ENCODE data around the gene ANAPC2.

ANAPC2 gene

DNA sequence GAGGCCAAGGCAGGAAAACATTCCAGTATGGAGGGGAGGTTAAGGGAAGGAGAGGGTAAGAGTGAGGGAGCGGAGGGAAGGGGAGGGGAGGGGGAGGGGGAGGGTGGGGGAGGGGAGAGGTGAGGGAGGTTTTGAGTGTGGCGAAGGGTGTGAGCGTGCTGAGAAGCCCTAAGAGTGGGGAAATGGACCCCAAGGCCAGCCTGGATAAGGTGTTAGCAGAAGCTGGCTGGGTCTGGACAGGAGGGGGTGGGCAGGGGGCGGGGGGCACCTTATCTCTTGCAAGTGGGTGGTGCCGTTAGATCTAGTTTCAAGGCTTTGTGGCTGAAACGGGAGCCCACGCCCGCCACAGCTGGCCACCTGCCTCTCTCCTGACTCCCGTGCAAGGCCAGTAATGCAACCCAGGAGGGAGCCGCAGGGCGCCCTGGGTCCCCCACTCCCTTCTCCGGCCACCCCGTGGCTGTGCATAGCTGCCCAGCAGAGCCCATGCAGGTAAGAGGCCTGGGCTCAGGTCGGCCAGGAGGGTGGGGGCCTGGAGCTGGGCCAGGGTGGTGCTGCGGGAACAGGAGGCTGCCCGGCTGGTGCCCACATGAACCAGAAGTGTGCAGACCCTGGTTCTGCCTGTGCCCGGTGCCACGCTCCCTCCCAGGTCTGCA, 39.6 kb upstream of the ANAPC2 start:
- DNase-seq (ENCODE audit: extremely low read depth in 1 of 2, low read depth in 1 of 2), result no peak

DNA sequence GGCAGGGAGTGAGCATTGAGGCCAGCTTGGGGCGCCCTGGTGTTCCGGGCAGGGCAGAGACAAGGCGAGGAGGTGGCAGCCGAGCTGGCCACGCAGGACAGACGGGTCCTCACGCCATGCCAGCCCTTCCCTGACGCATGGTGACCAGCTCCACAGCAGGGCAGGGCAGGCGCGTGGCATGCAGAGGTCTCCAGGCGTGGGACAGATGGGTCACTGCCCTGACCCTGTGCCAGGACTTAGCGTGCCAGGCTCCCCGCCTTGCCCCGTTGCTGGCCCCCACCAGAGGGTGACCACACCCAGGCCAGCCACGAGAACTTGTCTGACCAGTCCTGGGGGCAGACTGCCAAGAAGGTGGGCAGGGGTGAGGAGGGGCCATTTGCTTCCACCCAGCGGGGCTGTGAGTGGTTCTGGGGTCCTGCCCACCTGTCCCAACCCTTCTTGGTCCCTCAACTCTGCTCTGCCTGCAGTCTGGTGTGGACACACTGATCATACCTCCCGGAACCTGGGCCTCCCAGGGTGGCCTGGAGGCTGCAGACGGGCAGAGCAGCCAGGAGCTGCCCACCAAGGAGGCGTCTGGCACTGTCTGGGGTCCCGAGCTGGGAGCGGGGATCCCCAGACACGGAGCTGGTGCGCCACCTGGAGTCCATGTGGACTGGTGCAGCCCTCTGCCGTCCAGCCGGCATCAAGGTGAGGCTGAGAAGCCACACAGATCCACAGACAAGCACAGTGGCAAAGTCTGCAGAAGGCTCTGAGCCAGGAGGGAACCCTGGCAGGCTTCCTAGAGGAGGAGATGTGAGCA, 38.9 kb upstream of the ANAPC2 start, which contains the start of gene RNF224:
Gene RNF224, plus strand, starts transcription at position 449 of the 799 bp plus-strand sequence. CDS start 834 bp downstream, outside the sequence.
- DNase-seq (ENCODE audit: extremely low read depth in 1 of 2, low read depth in 1 of 2), result peak; percentile 61 to 76

DNA sequence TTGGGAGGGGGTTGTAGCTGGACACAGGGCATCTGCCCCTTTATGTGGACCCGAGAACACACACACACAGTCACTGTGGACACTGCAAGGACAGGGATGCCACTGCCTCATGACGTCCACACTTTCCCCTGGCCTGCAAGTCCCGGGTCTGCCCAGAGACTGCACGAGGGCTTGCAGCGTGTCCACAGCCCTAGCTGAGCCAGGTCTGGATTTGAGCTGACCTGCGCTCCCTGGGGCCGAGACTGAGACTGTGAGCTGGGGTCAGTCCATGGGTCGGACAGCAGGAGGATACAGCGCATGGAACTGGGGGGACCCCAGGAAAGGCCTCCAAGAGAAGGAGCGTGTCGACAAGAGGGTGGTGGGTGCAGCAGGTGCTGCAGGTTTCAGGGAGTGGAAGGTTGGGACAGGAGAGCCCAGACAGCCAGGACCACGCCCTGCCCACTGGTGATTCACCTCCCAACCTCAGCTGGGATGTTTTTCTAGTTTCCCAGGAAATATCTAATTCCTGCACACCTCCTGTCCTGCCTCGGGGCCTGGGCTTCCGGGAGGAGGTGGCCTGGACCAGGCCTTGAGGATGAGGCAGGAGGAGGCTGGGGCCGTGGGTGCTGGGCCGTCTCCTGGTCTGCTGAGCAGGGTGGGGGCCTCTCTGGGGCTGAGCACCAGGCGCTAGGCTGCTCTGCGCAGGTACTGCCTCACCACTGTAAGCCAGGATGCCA, 38.1 kb upstream of the ANAPC2 start:
- DNase-seq (ENCODE audit: extremely low read depth in 1 of 2, low read depth in 1 of 2), result no peak

- no peak for DNase-seq (ENCODE audit: extremely low read depth in 1 of 2, low read depth in 1 of 2)
Observed at GRCh38 chr9:137225699-137226331, 37.5 kb upstream of the ANAPC2 start.

DNA sequence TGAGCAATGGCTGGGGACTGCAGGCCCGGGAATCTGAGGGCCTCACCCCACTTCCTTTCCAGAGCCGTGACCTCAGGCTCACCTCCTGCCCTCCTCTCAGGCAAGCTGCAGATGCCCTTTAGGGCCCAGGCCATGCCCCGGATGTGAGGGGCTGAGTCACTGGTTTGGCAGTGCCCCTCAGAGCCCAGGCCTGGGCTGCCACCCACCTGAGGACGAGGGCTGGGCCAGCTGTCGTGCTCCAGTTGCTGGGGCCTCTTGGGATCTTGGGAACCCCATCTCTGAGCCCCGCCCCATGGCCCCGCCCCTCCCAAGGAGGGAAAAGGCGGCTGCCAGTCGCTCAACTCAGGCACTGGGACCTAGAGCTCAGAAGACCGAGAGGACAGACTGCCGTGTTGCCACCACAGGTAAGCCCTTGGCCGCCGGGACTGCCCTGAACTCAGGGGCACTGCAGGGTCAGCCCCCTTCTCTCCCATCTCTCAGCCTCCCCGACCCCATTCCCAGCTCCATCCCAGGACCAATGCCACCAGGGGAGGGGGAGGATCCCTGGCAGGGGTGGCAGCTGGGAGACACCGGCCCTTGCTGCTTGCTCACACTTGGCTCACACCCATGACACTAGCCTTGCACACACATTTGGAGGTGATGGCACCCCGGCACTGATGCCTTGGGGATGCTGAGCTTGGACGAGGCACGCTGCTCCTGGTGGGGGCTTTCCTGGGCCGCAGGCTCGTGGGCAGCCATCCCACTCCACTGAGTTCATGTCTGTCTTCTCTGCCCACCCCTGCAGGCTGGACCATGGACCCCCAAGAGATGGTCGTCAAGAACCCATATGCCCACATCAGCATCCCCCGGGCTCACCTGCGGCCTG, 36.7 kb upstream of the ANAPC2 start, which contains the start of gene CYSRT1:
Gene CYSRT1, plus strand, starts transcription at position 345 of the 865 bp plus-strand sequence. Its CDS starts 448 bp downstream, at position 793.
- no peak for DNase-seq (ENCODE audit: extremely low read depth in 1 of 2, low read depth in 1 of 2)

DNA sequence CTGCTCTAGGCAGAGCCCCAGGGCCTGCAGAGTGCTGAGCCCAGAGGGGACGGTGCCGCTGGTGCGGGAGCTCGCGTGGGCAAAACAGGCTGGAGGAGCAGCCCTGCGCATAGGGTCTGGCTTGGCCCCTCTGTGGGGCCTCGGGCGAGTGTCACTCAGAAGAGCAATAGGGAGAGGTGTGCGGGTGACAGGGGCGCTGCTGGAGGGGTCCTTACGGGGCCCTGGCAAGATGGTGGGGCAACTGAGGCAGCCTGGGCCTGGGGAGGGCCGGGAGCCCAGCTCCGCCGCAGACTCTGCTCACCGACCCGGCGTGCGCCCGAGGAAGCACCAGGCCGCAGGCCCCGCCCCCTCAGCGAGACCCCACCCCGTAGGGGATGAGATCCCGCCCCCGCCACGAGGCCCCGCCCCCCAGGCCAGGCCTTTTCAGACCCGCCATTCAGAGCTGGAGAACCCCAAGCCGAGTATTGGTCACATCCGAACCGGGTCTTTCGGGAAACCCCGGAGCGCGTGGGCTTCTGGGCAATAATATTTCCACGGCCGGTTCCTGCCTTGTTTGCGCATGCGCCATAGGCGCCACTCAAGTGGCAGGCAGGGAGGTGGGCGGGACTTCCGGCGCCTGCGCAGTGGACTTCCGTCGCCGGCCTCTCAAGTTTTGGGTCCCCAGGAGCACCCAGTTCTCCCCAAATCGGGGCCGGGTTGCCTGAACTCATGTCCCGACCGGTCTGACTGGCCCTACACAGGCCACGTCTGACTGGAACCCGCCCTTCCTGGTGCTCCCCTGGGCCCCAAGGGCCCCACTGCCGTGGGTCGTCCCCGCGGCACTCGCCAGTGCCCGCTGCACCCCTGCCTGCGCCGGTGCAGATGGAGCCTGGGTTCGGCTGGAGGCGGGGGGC, 35.0 kb upstream of the ANAPC2 start:
- DNase-seq (ENCODE audit: extremely low read depth in 1 of 2, low read depth in 1 of 2), result peak; percentile 97 to 98

DNA sequence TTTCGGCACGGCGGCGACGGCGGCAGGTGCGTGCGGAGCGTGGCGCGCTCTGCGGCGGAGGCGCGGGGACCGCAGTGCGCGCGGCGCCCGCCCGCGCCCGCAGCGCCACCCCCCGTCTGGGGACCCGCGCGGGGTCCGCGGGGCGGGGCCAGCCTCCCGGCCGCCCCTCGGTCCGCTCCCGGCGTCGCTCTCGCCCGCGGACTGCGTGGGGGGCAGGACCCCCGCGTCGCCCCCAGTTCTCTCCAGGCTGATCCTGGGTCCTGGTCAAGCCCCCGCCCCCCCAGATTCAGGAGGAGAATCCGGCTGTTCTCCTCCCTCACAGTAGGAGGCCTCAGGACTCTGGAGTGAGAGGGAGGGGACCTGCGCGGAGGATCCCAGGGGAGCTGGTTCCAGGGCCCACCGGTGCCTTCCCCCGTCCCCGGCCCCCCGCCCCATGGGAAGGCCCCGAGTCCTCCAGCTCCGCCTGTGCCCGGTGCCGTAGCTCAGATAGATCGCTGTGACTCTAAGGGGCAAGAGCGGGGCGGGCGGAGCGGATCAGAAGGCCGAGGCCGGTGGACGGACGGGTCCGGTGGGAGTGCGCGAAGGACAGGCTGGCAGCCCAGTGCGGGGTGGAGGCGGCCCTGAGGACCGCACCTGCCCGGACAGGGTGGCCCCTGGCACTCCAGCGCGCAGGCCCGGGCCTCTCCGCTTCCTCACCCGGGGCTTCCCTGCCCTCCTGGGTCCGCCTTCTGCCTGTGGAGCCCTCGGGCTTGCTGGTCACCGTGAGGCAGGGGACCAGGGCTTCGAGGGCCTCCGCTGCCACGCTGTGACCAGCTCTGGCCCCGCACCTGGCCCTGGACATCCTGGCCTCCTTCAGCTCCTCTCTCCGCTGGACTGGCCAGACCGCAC, 34.1 kb upstream of the ANAPC2 start, which contains the start of gene RNF208:
Gene RNF208, minus strand, starts transcription at position 51 of the 888 bp plus-strand sequence. CDS start 1,028 bp downstream, outside the sequence.
- DNase-seq (ENCODE audit: extremely low read depth in 1 of 2, low read depth in 1 of 2), result no peak

GRCh38 chr9:137221506-137222111, 33.2 kb upstream of the ANAPC2 start:
- no peak for DNase-seq (ENCODE audit: extremely low read depth in 1 of 2, low read depth in 1 of 2)

DNA sequence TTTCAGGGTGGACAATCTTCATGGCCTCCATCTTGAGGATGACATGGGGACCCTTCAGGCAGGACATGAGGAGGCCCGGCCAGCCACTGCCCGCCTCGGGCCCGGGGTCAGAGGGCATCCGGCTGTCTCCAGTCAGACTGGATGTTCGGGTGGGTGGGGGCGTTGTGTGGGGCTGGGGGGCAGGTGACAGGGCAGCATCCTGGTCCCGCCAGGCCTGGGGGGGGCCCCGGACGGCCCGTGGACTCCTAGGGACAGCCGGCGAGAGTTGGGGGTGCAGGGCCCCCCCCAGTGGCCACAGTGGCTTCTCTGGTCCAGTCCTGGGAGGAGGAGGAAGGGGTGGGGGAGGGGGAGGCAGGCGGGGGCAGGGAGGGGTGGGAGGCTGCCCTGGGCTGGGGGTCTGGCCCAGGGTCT, 32.7 kb upstream of the ANAPC2 start:
- DNase-seq (ENCODE audit: extremely low read depth in 1 of 2, low read depth in 1 of 2), result no peak

- no peak for DNase-seq (ENCODE audit: extremely low read depth in 1 of 2, low read depth in 1 of 2)
Observed at GRCh38 chr9:137220317-137221094, 32.1 kb upstream of the ANAPC2 start.

DNA sequence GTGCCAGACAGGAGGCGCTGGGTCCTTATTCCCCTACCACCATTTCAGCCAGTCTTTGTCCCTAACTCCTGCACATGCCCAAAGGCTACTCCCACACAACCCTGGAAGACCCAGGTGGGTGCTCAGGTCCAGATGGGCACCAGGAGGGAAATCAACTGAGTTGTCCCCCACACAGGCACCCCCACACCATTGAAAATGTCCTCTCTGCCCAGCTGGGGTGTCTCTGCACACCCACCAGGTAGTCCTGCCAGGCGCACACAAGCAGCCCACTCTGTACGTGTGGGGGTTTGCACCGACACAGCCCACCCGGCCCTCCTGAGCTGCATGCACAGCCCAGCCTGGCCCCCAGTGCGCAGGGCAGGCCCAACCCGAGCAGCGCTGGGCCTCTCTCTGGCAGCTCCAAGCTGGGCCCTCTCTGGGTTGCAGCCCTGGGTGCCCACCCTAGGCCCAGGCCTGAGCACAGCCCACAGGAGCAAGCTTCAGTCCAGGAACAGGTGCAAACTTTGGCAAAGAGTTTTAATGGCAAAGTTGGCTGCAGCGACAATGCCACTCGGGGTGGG, 31.5 kb upstream of the ANAPC2 start:
- DNase-seq (ENCODE audit: extremely low read depth in 1 of 2, low read depth in 1 of 2), result no peak

GRCh38 chr9:137218754-137219271, 30.5 kb upstream of the ANAPC2 start:
- DNase-seq (ENCODE audit: extremely low read depth in 1 of 2, low read depth in 1 of 2), result no peak

- no peak for DNase-seq (ENCODE audit: extremely low read depth in 1 of 2, low read depth in 1 of 2)
Observed at GRCh38 chr9:137218212-137218753, 29.9 kb upstream of the ANAPC2 start.

DNA sequence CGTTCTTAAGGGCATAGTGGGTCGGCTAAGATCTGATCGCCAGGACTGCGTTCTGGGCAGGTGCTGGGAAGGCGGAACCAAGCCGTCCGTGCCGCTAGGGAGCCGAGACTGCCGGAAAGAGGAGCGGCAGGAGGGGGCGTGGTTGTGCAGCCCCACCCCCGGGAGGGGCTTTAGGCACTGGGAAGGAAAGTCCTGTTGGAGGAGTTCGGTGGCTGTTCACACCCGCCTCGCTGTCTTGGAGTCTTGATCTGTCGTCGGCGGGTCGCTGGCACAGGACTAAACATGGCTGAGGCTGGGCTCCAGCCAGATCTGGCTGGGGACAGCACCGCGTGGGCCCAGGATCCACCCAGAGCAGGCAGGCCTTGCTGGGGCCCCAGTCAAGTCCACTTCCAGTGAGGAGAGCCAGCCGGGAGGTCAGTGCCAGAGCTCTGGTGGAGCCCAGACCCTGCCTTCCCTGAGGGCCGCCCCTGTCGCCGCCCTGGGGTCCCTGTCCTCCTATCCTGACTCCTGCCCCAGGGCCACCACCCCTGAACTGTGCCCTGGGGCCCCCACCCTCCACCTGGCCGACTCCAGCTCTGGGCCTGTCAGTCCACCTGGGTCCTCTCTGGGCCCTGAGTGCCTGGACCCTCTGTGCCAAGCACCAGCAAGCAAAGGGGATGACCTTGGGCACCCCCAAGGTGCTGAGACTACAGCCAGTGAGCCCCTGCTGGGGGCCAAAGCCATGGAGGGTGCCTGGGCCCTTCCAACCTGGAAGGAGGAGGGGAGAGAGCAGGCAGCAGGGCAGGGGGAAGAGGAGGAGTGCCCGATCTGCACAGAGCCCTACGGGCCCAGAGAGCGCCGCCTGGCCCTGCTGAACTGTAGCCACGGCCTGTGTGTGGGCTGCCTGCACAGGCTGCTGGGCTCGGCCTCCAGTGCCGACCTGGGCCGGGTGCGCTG, 29.2 kb upstream of the ANAPC2 start:
- DNase-seq (ENCODE audit: extremely low read depth in 1 of 2, low read depth in 1 of 2), result no peak
